Fibroblast of lung (primary cell): ENCODE data around the gene SMTNL1.

Experiments used
- CTCF ChIP-seq, 2 donors: IDR thresholded peaks in 1 of 2; conservative IDR thresholded peaks in 1 of 2; 1 replicate in 1 of 2; 2 replicates in 1 of 2; pipeline ENCODE4 v1.5.1; 2011 to 2012; ENCODE audit warnings: low read length in 2 of 2, control low read depth in 1 of 2, inconsistent platforms in 1 of 2, low read depth in 1 of 2, mild to moderate bottlenecking in 1 of 2
- EZH2 ChIP-seq: IDR thresholded peaks from 2 replicates; pipeline ENCODE4 v1.5.1; 2012; ENCODE audit warnings: low read length, control low read depth, mild to moderate bottlenecking; ENCODE audit errors: missing control alignments

- TF ChIP-seq CTCF (conservative IDR thresholded peaks at IDR 0.05 in 1 of 2, IDR thresholded peaks at IDR 0.05 in 1 of 2; ENCODE audit: low read depth in 1 of 2, low read length in 2 of 2) = no peak
- no peak for TF ChIP-seq EZH2
These were observed 22.7 kb upstream of the SMTNL1 start for GRCh38 chr11:57514538-57515331.
